Vagina (tissue), 2 donors: Measurements from ENCODE around the gene ZNF81.

ENCODE experiments used
- CTCF ChIP-seq, 3 experiments: fragments of 450-650 bp in 2 of 3; fragments of 200-600 bp in 1 of 3; sonication (generic) in 1 of 3; IDR thresholded peaks; one replicate each; pipeline ENCODE4 v1.5.1; 2017 to 2019; ENCODE audit warnings: antibody characterized with exemption in 3 of 3, mild to moderate bottlenecking in 2 of 3, moderate library complexity in 2 of 3
- POLR2AphosphoS5 ChIP-seq, 2 donors: sonication (generic); formaldehyde crosslinking; IDR thresholded peaks; one replicate each; pipeline ENCODE4 v1.9.0; 2017; ENCODE audit warnings: antibody characterized with exemption in 2 of 2, mild to moderate bottlenecking in 2 of 2, low read depth in 1 of 2; ENCODE audit not compliant: insufficient read depth in 1 of 2

- TF ChIP-seq CTCF (IDR thresholded peaks at IDR 0.05): no peak
- no peak for TF ChIP-seq POLR2AphosphoS5 (IDR thresholded peaks at IDR 0.05; ENCODE audit: insufficient read depth in 1 of 2, low read depth in 1 of 2)
Measured at GRCh38 chrX:47915886-47916493, 79.3 kb downstream of the ZNF81 start.
